Thyroid gland (tissue), 4 donors: Measurements from ENCODE around the gene RARRES1. TPM values are rescaled to one million over a fixed set of nuclear protein-coding genes. Genes with fewer than 3 reads are reported as not detected.

Experiments used
- DNase-seq, 2 donors: peaks; one replicate each; pipeline ENCODE4 v3.0.0-alpha.2; 2019
- H3K27ac ChIP-seq, 3 donors: fragments of 200-600 bp; sonication (generic); 1 replicate in 2 of 3; 2 replicates in 1 of 3; pipeline ENCODE4 v1.5.1; 2016 to 2019; ENCODE audit warnings: mild to moderate bottlenecking in 1 of 3, moderate library complexity in 1 of 3
- H3K27me3 ChIP-seq: fragments of 200-600 bp; sonication (generic); one replicate; pipeline ENCODE4 v1.5.1; 2019
- H3K36me3 ChIP-seq, 2 donors: fragments of 200-600 bp; sonication (generic); one replicate each; pipeline ENCODE4 v1.5.1; 2016 to 2019
- H3K4me1 ChIP-seq, 2 donors: fragments of 200-600 bp; sonication (generic); one replicate each; pipeline ENCODE4 v1.5.1; 2017 to 2019
- H3K4me3 ChIP-seq, 3 donors: fragments of 200-600 bp; sonication (generic); replicated peaks in 1 of 3; 1 replicate in 2 of 3; 2 replicates in 1 of 3; pipeline ENCODE4 v1.5.1; 2016; ENCODE audit warnings: mild to moderate bottlenecking in 1 of 3
- H3K9me3 ChIP-seq: fragments of 200-600 bp; sonication (generic); one replicate; pipeline ENCODE4 v1.5.1; 2017
- CTCF ChIP-seq, 6 experiments: fragments of 200-600 bp in 3 of 6; fragments of 450-650 bp in 3 of 6; sonication (generic) in 3 of 6; IDR thresholded peaks; one replicate each; pipeline ENCODE4 v1.5.1; 2016 to 2019; ENCODE audit warnings: antibody characterized with exemption in 6 of 6, mild to moderate bottlenecking in 2 of 6, inconsistent platforms in 1 of 6, moderate library complexity in 1 of 6
- POLR2A ChIP-seq, 2 donors: fragments of 450-650 bp; IDR thresholded peaks; one replicate each; pipeline ENCODE4 v1.6.1; 2017; ENCODE audit warnings: antibody characterized with exemption in 2 of 2, mild to moderate bottlenecking in 2 of 2, moderate library complexity in 1 of 2
- WGBS, 2 donors: methylation state at CpG; one replicate each; pipeline ENCODE4 v1.1.5; 2017; 5-methylcytosine and 5-hydroxymethylcytosine counted together
- intact Hi-C: fragments of 100-400 bp; cut with DNase I; formaldehyde crosslinking; loops from one replicate; pipeline ENCODE4 v1.15.1; 2023
- total RNA-seq, 4 donors: library from RNA; depleted of rRNA; stranded (reverse); fragments of >200 nt; gene quantifications; one replicate each; pipeline ENCODE4 v1.2.3, GENCODE V29; 2016

RARRES1 gene
- total RNA-seq, 4 donors from 2014 or later = 4.8 to 394 (median 21.4) TPM

DNA sequence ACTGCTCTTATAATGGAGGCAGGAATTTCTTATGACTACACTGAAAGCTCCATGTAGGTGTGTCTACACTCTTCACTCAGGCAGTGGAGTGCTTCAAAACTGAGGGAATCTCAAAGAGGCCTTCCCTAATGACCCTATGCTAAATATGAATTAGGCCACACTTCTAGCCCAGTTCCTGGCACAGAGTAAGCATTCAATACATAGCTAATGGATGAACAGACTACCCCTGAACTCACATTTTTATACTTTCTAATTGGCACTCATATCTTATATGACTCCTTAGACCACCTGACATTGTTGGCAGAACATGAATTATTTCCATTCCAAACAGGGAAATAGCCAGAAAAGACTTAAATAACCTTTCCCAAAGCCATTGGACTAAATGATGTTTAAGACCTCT is 3.4 kb downstream of the RARRES1 start:
- Histone ChIP-seq H3K27ac (no peak overlapping the region), H3K4me3 (no peak overlapping the region), H3K27me3 (no peaks in the 10 kb centered on the region), H3K36me3 (no peaks in the 10 kb centered on the region), H3K9me3 (no peaks in the 10 kb centered on the region), H3K4me1 (peaks cover 4 to 31% of the 10 kb centered on the region in 2 donors)
- intact Hi-C loops = loop anchor here (2.0 kb wide), 1 partner anchor 62 kb away; no protein-coding TSS in a partner anchor
- DNase-seq = no peak
- no peak for TF ChIP-seq POLR2A (IDR thresholded peaks at IDR 0.05)
- no peak for TF ChIP-seq CTCF (IDR thresholded peaks at IDR 0.05)

- intact Hi-C loops = loop anchor here (2.0 kb wide), 1 partner anchor 63 kb away; no protein-coding TSS in a partner anchor
- H3K4me1 ChIP-seq = peaks cover 7 to 40% of the 10 kb centered on the region in 2 donors
- WGBS, 2 donors = 55 to 57% methylated on average over 4 of the region's 4 CpGs
- TF ChIP-seq CTCF (IDR thresholded peaks at IDR 0.05) (no peak), POLR2A (IDR thresholded peaks at IDR 0.05) (no peak)
- H3K27ac ChIP-seq = no peak overlapping the region
- H3K36me3 ChIP-seq = no peaks in the 10 kb centered on the region
- no peaks in the 10 kb centered on the region for H3K27me3 ChIP-seq
- no peaks in the 10 kb centered on the region for H3K9me3 ChIP-seq
- DNase-seq = no peak
- H3K4me3 ChIP-seq = no peak overlapping the region
Measured at GRCh38 chr3:158728061-158728377, 4.2 kb downstream of the RARRES1 start.

GRCh38 chr3:158727206-158728060 is 4.8 kb downstream of the RARRES1 start:
- H3K36me3 ChIP-seq = no peaks in the 10 kb centered on the region
- 28 to 29% methylated on average over 10 of the region's 10 CpGs for WGBS, 2 donors
- no peak overlapping the region for H3K4me3 ChIP-seq
- no peak overlapping the region for H3K27ac ChIP-seq
- DNase-seq = peak; percentile 37 to 48
- no peaks in the 10 kb centered on the region for H3K27me3 ChIP-seq
- no peaks in the 10 kb centered on the region for H3K9me3 ChIP-seq
- H3K4me1 ChIP-seq = peaks cover 9 to 40% of the 10 kb centered on the region in 2 donors
- intact Hi-C loops = loop anchor here (2.0 kb wide), 1 partner anchor 63 kb away; no protein-coding TSS in a partner anchor
- peak; percentile 44 to 92 (median 82) for TF ChIP-seq CTCF (IDR thresholded peaks at IDR 0.05)
- no peak for TF ChIP-seq POLR2A (IDR thresholded peaks at IDR 0.05)

- WGBS, 2 donors = 44 to 61% methylated on average over 9 of the region's 9 CpGs
- Histone ChIP-seq H3K27ac (peak overlapping the region in 1 of 3 donors; percentile 32), H3K27me3 (no peaks in the 10 kb centered on the region), H3K4me3 (no peak overlapping the region), H3K9me3 (no peaks in the 10 kb centered on the region), H3K4me1 (peaks cover 5 to 33% of the 10 kb centered on the region in 2 donors), H3K36me3 (no peaks in the 10 kb centered on the region)
- DNase-seq = no peak
- no peak for TF ChIP-seq CTCF (IDR thresholded peaks at IDR 0.05)
- TF ChIP-seq POLR2A (IDR thresholded peaks at IDR 0.05) = no peak
- intact Hi-C loops = no loop called here
Measured at GRCh38 chr3:158725348-158726011, 6.8 kb downstream of the RARRES1 start.

DNA sequence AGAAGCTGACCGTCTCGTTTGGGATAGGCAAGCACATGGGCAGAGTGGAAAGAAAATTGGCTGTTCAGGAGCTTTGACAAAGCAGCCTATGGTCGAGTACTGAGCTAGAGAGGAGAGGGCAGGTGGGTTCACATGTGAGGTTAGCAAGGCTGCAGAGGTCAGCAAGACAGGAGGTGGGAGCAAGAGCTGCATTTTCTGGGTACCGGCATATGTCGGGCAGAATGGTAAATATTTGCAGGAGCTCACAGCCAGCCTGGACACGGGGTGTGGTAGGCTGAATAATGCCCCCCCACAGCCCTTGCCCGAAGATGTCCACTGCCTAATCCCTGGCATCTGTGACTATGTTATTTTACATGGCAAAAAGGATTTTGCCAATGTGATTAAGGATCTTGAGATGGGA is 8.3 kb downstream of the RARRES1 start:
- H3K9me3 ChIP-seq = no peaks in the 10 kb centered on the region
- no peak for DNase-seq
- H3K27ac ChIP-seq = peak overlapping the region in 1 of 3 donors; percentile 32
- peaks cover 5 to 33% of the 10 kb centered on the region in 2 donors for H3K4me1 ChIP-seq
- no peak overlapping the region for H3K4me3 ChIP-seq
- intact Hi-C loops = no loop called here
- H3K27me3 ChIP-seq = no peaks in the 10 kb centered on the region
- WGBS, 2 donors = 94 to 99% methylated on average over 7 of the region's 7 CpGs
- TF ChIP-seq POLR2A (IDR thresholded peaks at IDR 0.05) (no peak), CTCF (IDR thresholded peaks at IDR 0.05) (no peak)
- H3K36me3 ChIP-seq = no peaks in the 10 kb centered on the region
